NCI-H446 (cell line): ENCODE measurements around the gene SLC36A2.

Source experiments
- DNase-seq, 2 experiments: peaks; one replicate each; lab custom pipeline; 2025; lab: John Stamatoyannopoulos, UW

The SLC36A2 gene

GRCh38 chr5:151283120-151283825 lies 64.1 kb downstream of the SLC36A2 start:
- DNase-seq = no peak

- DNase-seq = no peak
Observed at GRCh38 chr5:151281001-151281639, 66.2 kb downstream of the SLC36A2 start.

GRCh38 chr5:151280443-151280842 lies 66.9 kb downstream of the SLC36A2 start:
- no peak for DNase-seq

GRCh38 chr5:151278845-151279244 lies 68.5 kb downstream of the SLC36A2 start:
- no peak for DNase-seq

GRCh38 chr5:151275803-151276202 lies 71.6 kb downstream of the SLC36A2 start:
- DNase-seq = no peak

GRCh38 chr5:151274666-151275065 lies 72.7 kb downstream of the SLC36A2 start:
- no peak for DNase-seq

GRCh38 chr5:151271336-151271735 lies 76.0 kb downstream of the SLC36A2 start:
- DNase-seq = no peak

- no peak for DNase-seq
Observed at GRCh38 chr5:151270599-151270998, 76.8 kb downstream of the SLC36A2 start.

GRCh38 chr5:151267491-151268260 lies 79.7 kb downstream of the SLC36A2 start:
- DNase-seq = no peak
